GM13976 (cell line): ENCODE measurements around the gene STAT5B.

Experiments used
- DNase-seq: peaks from one replicate; pipeline ENCODE4 v3.0.0; 2012; ENCODE audit warnings: low spot score
- CTCF ChIP-seq: IDR thresholded peaks from 2 replicates; pipeline ENCODE4 v1.5.1; 2012; ENCODE audit warnings: borderline replicate concordance, mild to moderate bottlenecking; ENCODE audit not compliant: insufficient read depth; ENCODE audit errors: extremely low read depth, missing control alignments, control extremely low read depth
- in situ Hi-C: fragments of 300-500 bp; cut with MboI; formaldehyde crosslinking; loops from one replicate; pipeline ENCODE4 v1.12.0; 2022; ENCODE audit warnings: low sequenced_read_pairs, mixed read lengths, inconsistent platforms; ENCODE audit not compliant: unreplicated experiment

The STAT5B gene

DNA sequence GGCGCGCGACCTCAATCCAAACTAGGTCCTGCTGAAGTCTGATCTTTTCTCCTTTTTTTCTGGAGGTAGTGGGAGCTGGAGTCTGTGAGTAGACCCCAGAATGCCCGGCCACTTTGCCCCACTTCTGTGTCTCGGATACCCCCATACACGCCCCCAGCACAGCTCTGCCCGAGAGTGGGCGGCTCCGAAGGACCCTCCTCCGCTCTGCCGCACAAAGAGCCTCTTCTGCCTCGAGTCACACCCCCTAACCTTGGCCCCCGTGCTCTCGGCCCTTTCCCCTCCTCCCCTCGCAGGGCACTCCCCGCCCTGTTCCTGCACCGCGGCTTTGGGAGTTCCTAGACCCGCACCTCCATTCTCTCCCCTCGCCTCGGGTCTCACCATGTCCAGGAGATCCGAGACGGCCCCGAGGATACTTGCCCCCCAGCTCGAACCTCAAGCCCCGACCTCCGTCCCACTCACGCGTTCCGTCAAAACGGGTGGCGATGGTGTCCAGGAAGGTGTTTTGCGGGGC lies 95.7 kb downstream of the STAT5B start:
- DNase-seq, result no peak

GRCh38 chr17:42179911-42180410 lies 96.2 kb downstream of the STAT5B start:
- in situ Hi-C loops, result loop anchor here (25.0 kb wide), 1 partner anchor 232 kb away; the partner anchor contains the start of gene CAVIN1
- DNase-seq, result peak; percentile 70

More for the DNA sequence above, 95.7 kb downstream of the STAT5B start:
- TF ChIP-seq CTCF, result no peak
- in situ Hi-C loops, result loop anchor here (25.0 kb wide), 1 partner anchor 232 kb away; the partner anchor contains the start of gene CAVIN1

DNA sequence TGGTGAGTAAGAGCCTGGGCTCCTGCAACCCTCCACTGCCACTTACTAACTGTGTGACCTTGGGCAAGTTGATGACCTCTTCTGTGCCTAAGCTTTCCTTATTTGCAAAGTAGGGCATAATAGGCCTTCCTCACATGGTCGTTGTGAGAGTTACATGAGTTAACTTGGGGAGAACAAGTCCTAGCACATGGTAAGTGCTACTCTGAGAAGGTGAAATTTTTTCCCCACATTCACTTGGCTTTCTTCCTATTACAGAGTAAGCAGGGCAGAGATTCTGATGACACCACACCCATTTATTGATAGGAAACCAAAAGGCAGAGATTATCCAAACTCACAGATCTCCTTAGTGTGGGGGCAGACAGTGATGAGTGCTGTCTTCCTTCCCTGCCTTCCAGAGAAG lies 96.9 kb downstream of the STAT5B start:
- no peak for DNase-seq

More at GRCh38 chr17:42179911-42180410, 96.2 kb downstream of the STAT5B start:
- no peak for TF ChIP-seq CTCF

GRCh38 chr17:42178817-42179216 lies 97.4 kb downstream of the STAT5B start:
- in situ Hi-C loops, result loop anchor here (25.0 kb wide), 1 partner anchor 233 kb away; the partner anchor contains the start of gene CAVIN1
- no peak for TF ChIP-seq CTCF
- peak; percentile 74 for DNase-seq

More for the DNA sequence above, 96.9 kb downstream of the STAT5B start:
- in situ Hi-C loops, result loop anchor here (25.0 kb wide), 1 partner anchor 233 kb away; the partner anchor contains the start of gene CAVIN1
- no peak for TF ChIP-seq CTCF

GRCh38 chr17:42177684-42178083 lies 98.5 kb downstream of the STAT5B start:
- no peak for DNase-seq
- in situ Hi-C loops, result loop anchor here (25.0 kb wide), 1 partner anchor 235 kb away; the partner anchor contains the start of gene CAVIN1
- no peak for TF ChIP-seq CTCF

GRCh38 chr17:42174126-42174783 lies 101.9 kb downstream of the STAT5B start:
- TF ChIP-seq CTCF, result no peak
- in situ Hi-C loops, result no loop called here
- DNase-seq, result peak; percentile 62
